Measurements from ENCODE around the gene RAD54L2.
"Not testable (repeated sequence)": the region's sequence is repeated elsewhere in the genome, so short reads cannot be mapped to it uniquely, and the experiment has no call there.

RAD54L2 gene

DNA sequence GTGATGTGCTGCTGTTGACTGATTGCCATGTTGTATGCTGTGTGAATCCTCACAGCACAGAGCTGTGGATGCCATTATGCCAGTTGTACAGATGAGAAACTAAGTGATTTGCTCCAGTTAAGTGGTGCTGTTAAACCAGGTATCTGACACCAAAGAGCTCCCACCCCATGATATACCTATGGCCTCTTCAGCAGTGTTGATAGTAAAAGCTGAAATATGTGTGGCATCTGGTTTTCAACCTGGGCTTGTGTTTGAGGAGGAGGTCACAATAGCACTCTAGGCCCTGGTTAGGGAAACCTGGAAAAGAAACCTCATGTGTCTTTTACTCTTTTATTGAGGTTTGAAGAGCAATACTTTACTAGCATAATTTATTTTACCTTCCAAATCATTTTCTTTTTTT lies 21.4 kb downstream of the RAD54L2 start:
- H2AFZ ChIP-seq (ENCODE audit: low read depth) = no peak overlapping the region
- no peak overlapping the region for H3K4me2 ChIP-seq
- TF ChIP-seq, protein P1, sequence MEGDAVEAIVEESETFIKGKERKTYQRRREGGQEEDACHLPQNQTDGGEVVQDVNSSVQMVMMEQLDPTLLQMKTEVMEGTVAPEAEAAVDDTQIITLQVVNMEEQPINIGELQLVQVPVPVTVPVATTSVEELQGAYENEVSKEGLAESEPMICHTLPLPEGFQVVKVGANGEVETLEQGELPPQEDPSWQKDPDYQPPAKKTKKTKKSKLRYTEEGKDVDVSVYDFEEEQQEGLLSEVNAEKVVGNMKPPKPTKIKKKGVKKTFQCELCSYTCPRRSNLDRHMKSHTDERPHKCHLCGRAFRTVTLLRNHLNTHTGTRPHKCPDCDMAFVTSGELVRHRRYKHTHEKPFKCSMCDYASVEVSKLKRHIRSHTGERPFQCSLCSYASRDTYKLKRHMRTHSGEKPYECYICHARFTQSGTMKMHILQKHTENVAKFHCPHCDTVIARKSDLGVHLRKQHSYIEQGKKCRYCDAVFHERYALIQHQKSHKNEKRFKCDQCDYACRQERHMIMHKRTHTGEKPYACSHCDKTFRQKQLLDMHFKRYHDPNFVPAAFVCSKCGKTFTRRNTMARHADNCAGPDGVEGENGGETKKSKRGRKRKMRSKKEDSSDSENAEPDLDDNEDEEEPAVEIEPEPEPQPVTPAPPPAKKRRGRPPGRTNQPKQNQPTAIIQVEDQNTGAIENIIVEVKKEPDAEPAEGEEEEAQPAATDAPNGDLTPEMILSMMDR (conservative IDR thresholded peaks at IDR 0.05; ENCODE audit: low read depth, low read length) = no peak
- no peaks in the 10 kb centered on the region for H3K79me2 ChIP-seq (ENCODE audit: insufficient read depth, low read depth)
- peaks cover 4% of the 10 kb centered on the region for H3K4me1 ChIP-seq (ENCODE audit: low read depth, poor library complexity, severe bottlenecking)
- no peak overlapping the region for H3K27ac ChIP-seq
- no peaks in the 10 kb centered on the region for H3K36me3 ChIP-seq (ENCODE audit: insufficient read depth)
- H3K4me3 ChIP-seq (IDR thresholded peaks at IDR 0.05; ENCODE audit: insufficient read depth, low read depth, low read length) = no peak overlapping the region
- H4K20me1 ChIP-seq (ENCODE audit: insufficient read depth) = no peaks in the 10 kb centered on the region
- H3K27me3 ChIP-seq (ENCODE audit: insufficient read depth, low read depth) = no peaks in the 10 kb centered on the region
- H3K9ac ChIP-seq = no peak overlapping the region

DNA sequence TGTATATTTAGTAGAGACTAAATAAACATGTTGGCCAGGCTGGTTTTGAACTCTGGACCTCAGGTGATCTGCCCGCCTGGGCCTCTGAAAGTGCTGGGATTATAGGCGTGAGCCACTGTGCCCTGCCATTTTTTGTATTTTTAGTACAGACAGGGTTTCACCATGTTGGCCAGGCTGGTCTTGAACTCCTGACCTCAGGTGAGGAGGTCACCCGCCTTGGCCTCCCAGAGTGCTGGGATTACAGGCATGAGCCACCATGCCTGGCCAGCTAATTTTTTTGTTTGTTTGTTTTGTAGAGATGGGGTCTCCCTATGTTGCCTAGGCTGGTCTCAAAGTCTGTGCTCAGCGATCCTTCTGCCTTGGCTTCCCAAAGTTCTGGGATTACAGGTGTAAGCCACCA lies 23.9 kb downstream of the RAD54L2 start:
- H4K20me1 ChIP-seq (ENCODE audit: insufficient read depth); H3K79me2 ChIP-seq (ENCODE audit: insufficient read depth, low read depth); H3K4me2 ChIP-seq; H3K4me1 ChIP-seq (ENCODE audit: low read depth, poor library complexity, severe bottlenecking); H3K36me3 ChIP-seq (ENCODE audit: insufficient read depth); H2AFZ ChIP-seq (ENCODE audit: low read depth); H3K27me3 ChIP-seq (ENCODE audit: insufficient read depth, low read depth); H3K27ac ChIP-seq; H3K4me3 ChIP-seq (IDR thresholded peaks at IDR 0.05; ENCODE audit: insufficient read depth, low read depth, low read length); H3K9ac ChIP-seq: not testable (repeated sequence)

DNA sequence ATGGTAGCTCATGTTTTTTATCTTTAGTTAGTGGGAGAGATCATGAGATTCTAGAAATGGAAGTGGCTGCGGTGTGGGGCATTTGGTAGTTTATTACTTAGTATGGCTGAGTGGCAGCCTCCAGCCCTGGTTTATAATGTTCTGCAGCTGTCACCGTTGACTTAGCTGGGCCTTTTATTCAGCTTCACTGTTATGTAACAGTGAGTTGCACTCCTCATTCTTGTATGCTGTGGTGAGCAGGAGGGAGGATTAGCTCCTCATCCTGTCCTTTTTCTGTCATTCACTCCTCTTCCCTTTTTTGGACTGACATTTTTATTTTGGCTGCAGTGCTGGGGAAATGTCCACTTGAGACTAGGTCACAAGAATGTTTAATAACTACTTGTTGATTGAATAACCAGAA lies 29.5 kb downstream of the RAD54L2 start:
- no peak overlapping the region for H3K4me2 ChIP-seq
- H3K27ac ChIP-seq = no peak overlapping the region
- H3K4me3 ChIP-seq (IDR thresholded peaks at IDR 0.05; ENCODE audit: insufficient read depth, low read depth, low read length) = no peak overlapping the region
- H3K9ac ChIP-seq = no peak overlapping the region
- TF ChIP-seq, protein P1 (conservative IDR thresholded peaks at IDR 0.05; ENCODE audit: low read depth, low read length) = no peak
- H4K20me1 ChIP-seq (ENCODE audit: insufficient read depth) = no peaks in the 10 kb centered on the region
- H3K27me3 ChIP-seq (ENCODE audit: insufficient read depth, low read depth) = no peaks in the 10 kb centered on the region
- no peaks in the 10 kb centered on the region for H3K4me1 ChIP-seq (ENCODE audit: low read depth, poor library complexity, severe bottlenecking)
- no peaks in the 10 kb centered on the region for H3K79me2 ChIP-seq (ENCODE audit: insufficient read depth, low read depth)
- H2AFZ ChIP-seq (ENCODE audit: low read depth) = no peak overlapping the region
- no peaks in the 10 kb centered on the region for H3K36me3 ChIP-seq (ENCODE audit: insufficient read depth)

DNA sequence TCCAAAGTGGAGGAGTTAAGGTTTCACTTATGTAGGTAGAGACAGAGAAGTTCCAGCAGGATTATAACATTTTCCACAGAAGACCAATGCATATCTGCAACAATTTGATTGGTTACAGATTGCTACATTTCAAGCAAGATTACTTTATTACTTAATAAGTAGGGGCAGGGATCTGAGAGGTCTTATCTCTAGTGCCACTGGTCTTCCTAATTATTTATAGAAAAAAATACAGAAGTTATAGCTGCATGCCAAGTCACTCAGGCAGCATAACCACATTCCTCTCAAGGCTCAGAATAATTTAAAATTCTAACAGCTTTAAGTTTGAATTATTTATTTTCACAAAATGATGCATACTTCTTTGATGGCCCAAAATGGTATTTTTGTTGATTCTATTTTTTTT lies 30.5 kb downstream of the RAD54L2 start:
- TF ChIP-seq, protein P1 (conservative IDR thresholded peaks at IDR 0.05; ENCODE audit: low read depth, low read length) = no peak
- Histone ChIP-seq H3K4me2 (no peak overlapping the region), H3K27ac (no peak overlapping the region), H3K9ac (no peak overlapping the region), H3K36me3 (ENCODE audit: insufficient read depth) (no peaks in the 10 kb centered on the region), H3K79me2 (ENCODE audit: insufficient read depth, low read depth) (no peaks in the 10 kb centered on the region), H3K4me3 (IDR thresholded peaks at IDR 0.05; ENCODE audit: insufficient read depth, low read depth, low read length) (no peak overlapping the region), H4K20me1 (ENCODE audit: insufficient read depth) (no peaks in the 10 kb centered on the region), H3K27me3 (ENCODE audit: insufficient read depth, low read depth) (no peaks in the 10 kb centered on the region), H2AFZ (ENCODE audit: low read depth) (no peak overlapping the region), H3K4me1 (ENCODE audit: low read depth, poor library complexity, severe bottlenecking) (no peaks in the 10 kb centered on the region)

DNA sequence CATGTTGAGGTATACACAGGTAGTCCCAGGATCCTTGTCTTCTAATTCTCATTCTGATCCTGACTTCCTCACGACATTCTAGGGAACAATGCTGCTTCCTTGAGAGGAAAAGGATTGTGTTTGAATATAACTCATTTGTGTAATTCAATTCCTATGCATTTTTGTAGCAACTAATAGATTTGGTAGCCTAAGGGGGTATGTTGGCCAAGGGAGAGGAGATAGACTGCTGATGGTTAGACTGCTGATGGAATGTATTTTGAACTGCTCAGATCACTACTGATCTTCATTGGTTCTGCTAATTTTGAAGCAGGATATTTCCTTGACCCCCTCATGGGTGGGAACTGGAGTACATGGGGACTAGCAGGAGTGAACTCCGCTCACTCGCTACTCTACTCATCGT lies 39.7 kb downstream of the RAD54L2 start:
- no peak overlapping the region for H2AFZ ChIP-seq (ENCODE audit: low read depth)
- no peak overlapping the region for H3K4me2 ChIP-seq
- no peak overlapping the region for H3K9ac ChIP-seq
- no peaks in the 10 kb centered on the region for H3K4me1 ChIP-seq (ENCODE audit: low read depth, poor library complexity, severe bottlenecking)
- no peak overlapping the region for H3K4me3 ChIP-seq (IDR thresholded peaks at IDR 0.05; ENCODE audit: insufficient read depth, low read depth, low read length)
- no peaks in the 10 kb centered on the region for H3K36me3 ChIP-seq (ENCODE audit: insufficient read depth)
- H3K79me2 ChIP-seq (ENCODE audit: insufficient read depth, low read depth) = no peaks in the 10 kb centered on the region
- H3K27ac ChIP-seq = no peak overlapping the region
- TF ChIP-seq, protein P1 (conservative IDR thresholded peaks at IDR 0.05; ENCODE audit: low read depth, low read length) = no peak
- H3K27me3 ChIP-seq (ENCODE audit: insufficient read depth, low read depth) = no peaks in the 10 kb centered on the region
- no peaks in the 10 kb centered on the region for H4K20me1 ChIP-seq (ENCODE audit: insufficient read depth)

Measured in KMS-11 (cell line).